Kidney (tissue), 14 donors: ENCODE measurements around the gene POLR3E. TPM values are rescaled to one million over a fixed set of nuclear protein-coding genes. Genes with fewer than 3 reads are reported as not detected.

ENCODE experiments used
- DNase-seq, 5 donors: peaks; one replicate each; pipeline ENCODE4 v3.0.0-alpha.2; 2013 to 2020
- FAIRE-seq: peaks from 2 replicates; lab custom pipeline; 2012; peaks lifted over from hg19 to GRCh38; lab: Jason Lieb, UNC
- H3K27ac ChIP-seq, 2 donors: one replicate each; pipeline ENCODE4 v1.7.0; 2013; ENCODE audit warnings: low read depth in 2 of 2, low read length in 2 of 2, inconsistent platforms in 1 of 2
- H3K27me3 ChIP-seq: one replicate; pipeline ENCODE4 v1.7.1; 2013; ENCODE audit warnings: low read length, inconsistent platforms; ENCODE audit not compliant: control insufficient read depth, insufficient read depth
- H3K36me3 ChIP-seq, 3 donors: one replicate each; pipeline versions ENCODE4 v1.7.0 to v1.7.1; 2013; ENCODE audit warnings: low read length in 3 of 3, control low read depth in 1 of 3, inconsistent platforms in 1 of 3; ENCODE audit not compliant: insufficient read depth in 3 of 3, control insufficient read depth in 2 of 3
- H3K4me1 ChIP-seq, 3 donors: one replicate each; pipeline versions ENCODE4 v1.7.0 to v1.7.1; 2013; ENCODE audit warnings: low read length in 3 of 3, inconsistent platforms in 1 of 3, low read depth in 1 of 3; ENCODE audit not compliant: control insufficient read depth in 2 of 3, insufficient read depth in 2 of 3
- H3K4me3 ChIP-seq, 3 donors: one replicate each; pipeline versions ENCODE4 v1.7.0 to v1.8.1; 2013; ENCODE audit warnings: low read length in 3 of 3, control low read depth in 1 of 3, inconsistent platforms in 1 of 3
- H3K9ac ChIP-seq, 3 donors: one replicate each; pipeline versions ENCODE4 v1.7.0 to v1.7.1; 2013; ENCODE audit warnings: low read length in 3 of 3, control low read depth in 1 of 3, inconsistent platforms in 1 of 3
- H3K9me3 ChIP-seq, 3 donors: one replicate each; pipeline versions ENCODE4 v1.7.0 to v1.7.1; 2013; ENCODE audit warnings: low read length in 3 of 3, control low read depth in 1 of 3, inconsistent platforms in 1 of 3; ENCODE audit not compliant: control insufficient read depth in 2 of 3, insufficient read depth in 1 of 3
- intact Hi-C: fragments of 100-400 bp; cut with DNase I; formaldehyde crosslinking; loops from one replicate; pipeline ENCODE4 v1.11.1; 2022
- polyA plus RNA-seq: library from polyadenylated mRNA; stranded (reverse); fragments of 350-450 nt; fragmentation: Illumina TruSeq; extraction: RNeasy Lipid Tissue Mini Kit (QIAGEN cat#74804); gene quantifications from one replicate; pipeline ENCODE4 v1.2.3, GENCODE V29; 2014; ENCODE audit warnings: low read depth, low replicate concordance; ENCODE audit not compliant: insufficient read depth
- total RNA-seq: library from RNA; stranded (reverse); fragmentation: NEBNext Ultra II Directional; extraction: Animal tissue kit (Norgen Biotek cat#: 25700); gene quantifications from one replicate; pipeline ENCODE4 v1.2.1, GENCODE V29; 2021
- TF ChIP-seq, protein P1 (sequence below): IDR thresholded peaks from 3 replicates; pipeline ENCODE4 v1.5.1; 2012; ENCODE audit warnings: mild to moderate bottlenecking, moderate library complexity, borderline replicate concordance; ENCODE audit not compliant: insufficient read depth; ENCODE audit errors: extremely low read depth
- donor health status: control.
- donor health status: control.
- donor health status: control.
- donor health status: control.
- donor health status: control.
- donor health status: DM: yes; HTN: yes; CAD: no.
- donor health status: Normal renal cell carcinoma (clear cell type).

The POLR3E gene
- total and polyA plus RNA-seq, 2 donors from 2014 or later, result 21.3 to 41.4 TPM

DNA sequence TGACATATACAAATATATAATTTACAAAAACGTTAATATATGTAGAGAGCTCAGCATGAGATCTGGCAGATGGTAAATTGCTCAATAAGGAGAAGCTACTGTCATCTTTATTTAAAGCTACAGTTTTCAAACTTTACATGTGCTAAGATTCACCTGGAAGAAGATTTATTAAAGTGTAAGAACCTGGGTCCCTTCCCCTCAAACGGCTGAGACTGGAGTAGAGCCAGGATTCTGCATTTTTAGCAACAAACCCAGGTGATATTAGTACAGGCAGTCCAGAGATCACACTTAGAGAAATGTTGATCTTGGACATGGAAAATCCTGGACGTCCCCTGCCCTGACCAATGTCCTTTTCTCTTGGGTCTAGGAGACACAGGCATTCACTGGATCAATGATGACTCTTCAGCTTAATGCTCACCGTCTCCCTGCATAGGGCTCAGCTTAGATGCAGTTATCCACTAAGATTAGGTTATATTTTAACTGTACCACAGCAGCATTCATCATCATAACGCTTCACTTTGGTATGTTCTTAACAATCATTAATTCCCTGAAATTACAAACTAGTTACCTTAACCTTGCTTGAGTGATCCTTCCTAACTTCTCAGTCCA is 56.8 kb downstream of the POLR3E start:
- Histone ChIP-seq H3K9ac (no peak overlapping the region), H3K27ac (peak overlapping the region; percentile 53 to 54), H3K36me3 (peaks cover 0 to 6% (median 2%) of the 10 kb centered on the region in 3 donors), H3K4me1 (peaks cover 0 to 10% (median 0%) of the 10 kb centered on the region in 3 donors), H3K27me3 (no peaks in the 10 kb centered on the region), H3K9me3 (no peaks in the 10 kb centered on the region), H3K4me3 (no peak overlapping the region)
- peak; percentile 25 for FAIRE-seq
- intact Hi-C loops, result no loop called here
- peak in 2 of 5 donors; percentile 32 to 41 for DNase-seq
- TF ChIP-seq, protein P1, sequence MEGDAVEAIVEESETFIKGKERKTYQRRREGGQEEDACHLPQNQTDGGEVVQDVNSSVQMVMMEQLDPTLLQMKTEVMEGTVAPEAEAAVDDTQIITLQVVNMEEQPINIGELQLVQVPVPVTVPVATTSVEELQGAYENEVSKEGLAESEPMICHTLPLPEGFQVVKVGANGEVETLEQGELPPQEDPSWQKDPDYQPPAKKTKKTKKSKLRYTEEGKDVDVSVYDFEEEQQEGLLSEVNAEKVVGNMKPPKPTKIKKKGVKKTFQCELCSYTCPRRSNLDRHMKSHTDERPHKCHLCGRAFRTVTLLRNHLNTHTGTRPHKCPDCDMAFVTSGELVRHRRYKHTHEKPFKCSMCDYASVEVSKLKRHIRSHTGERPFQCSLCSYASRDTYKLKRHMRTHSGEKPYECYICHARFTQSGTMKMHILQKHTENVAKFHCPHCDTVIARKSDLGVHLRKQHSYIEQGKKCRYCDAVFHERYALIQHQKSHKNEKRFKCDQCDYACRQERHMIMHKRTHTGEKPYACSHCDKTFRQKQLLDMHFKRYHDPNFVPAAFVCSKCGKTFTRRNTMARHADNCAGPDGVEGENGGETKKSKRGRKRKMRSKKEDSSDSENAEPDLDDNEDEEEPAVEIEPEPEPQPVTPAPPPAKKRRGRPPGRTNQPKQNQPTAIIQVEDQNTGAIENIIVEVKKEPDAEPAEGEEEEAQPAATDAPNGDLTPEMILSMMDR, result no peak

DNA sequence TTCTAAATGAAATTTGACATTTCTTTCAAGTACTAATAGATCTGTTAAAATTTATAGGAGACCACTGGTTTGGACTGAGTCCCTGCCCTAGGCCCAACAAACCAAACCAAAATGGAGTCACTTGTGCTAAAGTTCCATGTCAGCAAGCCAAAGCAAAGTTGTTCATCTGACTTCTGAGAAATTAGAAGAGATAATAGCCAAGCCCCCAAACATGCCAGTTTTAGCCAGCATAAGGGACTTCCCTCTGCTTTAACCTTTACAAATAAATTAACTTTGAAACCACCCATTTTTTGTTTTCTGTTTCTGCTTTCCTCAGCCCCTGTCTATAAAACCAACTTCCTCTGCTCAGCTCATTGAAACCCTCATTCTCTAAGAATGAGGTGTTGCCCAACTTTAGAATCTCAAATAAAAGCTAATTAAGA is 58.3 kb downstream of the POLR3E start:
- Histone ChIP-seq H3K4me1 (peaks cover 0 to 10% (median 0%) of the 10 kb centered on the region in 3 donors), H3K27me3 (no peaks in the 10 kb centered on the region), H3K27ac (no peak overlapping the region), H3K9me3 (no peaks in the 10 kb centered on the region), H3K4me3 (no peak overlapping the region), H3K9ac (no peak overlapping the region), H3K36me3 (no peaks in the 10 kb centered on the region)
- no peak for DNase-seq
- intact Hi-C loops, result no loop called here
- TF ChIP-seq, protein P1, result no peak
- FAIRE-seq, result no peak

DNA sequence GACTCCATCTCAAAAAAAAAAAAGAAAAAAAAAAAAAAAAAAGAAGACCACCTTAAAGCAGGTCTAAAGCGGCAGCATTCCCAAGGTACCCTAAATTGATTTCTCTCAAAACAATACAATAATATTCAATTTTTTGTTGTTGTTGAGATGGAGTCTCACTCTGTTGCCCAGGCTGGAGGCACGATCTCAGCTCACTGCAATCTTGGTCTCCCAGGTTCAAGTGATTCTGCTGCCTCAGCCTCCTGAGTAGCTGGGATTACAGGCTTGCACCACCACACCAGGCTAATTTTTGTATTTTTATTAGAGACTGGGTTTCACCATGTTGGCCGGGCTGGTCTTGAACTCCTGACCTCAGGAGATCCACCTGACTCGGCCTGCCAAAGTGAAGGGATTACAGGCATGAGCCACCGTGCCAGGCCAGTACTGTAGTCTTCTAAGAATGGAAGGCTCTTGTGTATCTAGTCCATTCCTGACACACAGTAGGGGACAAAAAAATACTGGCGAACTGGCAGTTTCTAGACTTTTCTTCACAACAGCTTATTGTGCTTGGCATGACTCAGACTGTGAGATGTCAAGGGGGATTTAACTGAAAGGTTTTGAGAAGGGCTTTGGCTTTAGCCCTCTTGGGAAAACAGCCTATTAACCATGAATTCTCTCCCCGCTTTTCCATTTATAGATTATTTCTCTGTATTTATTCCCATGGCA is 59.9 kb downstream of the POLR3E start:
- Histone ChIP-seq H3K9ac (no peak overlapping the region), H3K27me3 (no peaks in the 10 kb centered on the region), H3K27ac (no peak overlapping the region), H3K36me3 (peaks cover 0 to under 1% (median 0%) of the 10 kb centered on the region in 3 donors), H3K4me1 (peaks cover 0 to 10% (median 0%) of the 10 kb centered on the region in 3 donors), H3K9me3 (no peaks in the 10 kb centered on the region), H3K4me3 (no peak overlapping the region)
- TF ChIP-seq, protein P1, result no peak
- intact Hi-C loops, result no loop called here
- FAIRE-seq, result no peak
- no peak for DNase-seq
